Measurements from ENCODE around the gene ZKSCAN8.

The ZKSCAN8 gene

DNA sequence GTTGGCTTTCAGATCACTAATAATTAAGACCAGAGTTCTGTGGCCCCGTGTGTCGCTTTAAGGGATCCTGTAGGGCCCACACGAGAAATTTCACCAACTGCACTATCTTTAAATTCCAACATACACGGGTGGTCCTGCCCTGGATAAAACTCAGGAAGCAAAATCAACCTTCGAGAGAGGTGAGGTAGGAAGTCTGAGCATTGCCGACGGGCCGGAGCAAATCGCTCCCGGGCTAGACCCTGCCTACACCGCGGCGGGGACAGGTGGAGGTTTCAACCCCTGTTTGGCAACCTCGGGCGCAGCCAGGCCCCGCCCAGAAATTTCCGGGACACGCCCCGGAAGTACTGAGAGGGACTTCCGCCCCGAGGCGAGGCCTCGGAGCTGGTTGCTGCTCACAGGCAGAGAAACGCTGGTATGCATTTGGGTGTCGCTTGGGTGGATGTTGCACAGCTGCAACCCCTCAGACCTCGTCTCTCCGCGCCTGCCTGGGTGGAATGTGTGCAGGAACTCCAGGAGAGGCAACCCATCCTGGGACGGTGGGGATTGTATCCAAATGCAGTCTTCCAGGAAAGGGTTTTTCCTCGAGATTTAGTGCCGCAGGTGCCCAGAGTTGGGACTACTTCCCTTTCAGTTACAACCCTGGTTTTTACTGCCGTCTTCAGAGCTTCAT is 19.9 kb downstream of the ZKSCAN8 start:
- DNase-seq: peak; percentile 78 to 90

GRCh38 chr6:28165563-28165962 is 23.9 kb downstream of the ZKSCAN8 start:
- DNase-seq (no peak), ATAC-seq (no peak)
- H3K4me1 Mint-ChIP-seq: peaks cover 19% of the 10 kb centered on the region
- no peak overlapping the region for H3K4me3 Mint-ChIP-seq
- H3K27me3 Mint-ChIP-seq: no peaks in the 10 kb centered on the region
- no peak overlapping the region for H3K27ac Mint-ChIP-seq
- peaks cover 5 to 7% of the 10 kb centered on the region in 2 donors for H3K9me3 Mint-ChIP-seq

More for the DNA sequence above, 19.9 kb downstream of the ZKSCAN8 start:
- Mint-ChIP-seq H3K9me3 (peaks cover 14 to 20% of the 10 kb centered on the region in 2 donors), H3K4me1 (peaks cover 19% of the 10 kb centered on the region), H3K27ac (peak overlapping the region; percentile 52 to 56), H3K4me3 (peak overlapping the region; percentile 88 to 89), H3K27me3 (no peaks in the 10 kb centered on the region)
- peak; percentile 99 for ATAC-seq

DNA sequence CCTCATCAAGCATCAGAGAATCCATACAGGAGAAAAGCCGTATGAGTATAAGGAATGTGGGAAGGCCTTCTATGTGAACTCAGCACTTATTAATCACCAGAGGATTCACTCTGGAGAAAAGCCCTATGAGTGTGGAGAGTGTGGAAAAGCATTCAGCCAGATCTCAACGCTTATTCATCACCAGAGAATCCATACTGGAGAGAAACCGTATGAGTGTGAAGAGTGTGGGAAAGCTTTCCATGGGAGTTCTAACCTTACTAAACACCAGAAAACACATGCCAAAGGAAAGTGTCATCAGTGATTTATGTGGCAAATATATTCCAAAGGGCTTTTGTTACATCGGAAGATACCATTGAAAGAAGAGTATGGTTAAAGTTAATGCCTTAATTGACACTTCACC is 25.4 kb downstream of the ZKSCAN8 start:
- peaks cover 6% of the 10 kb centered on the region for H3K4me1 Mint-ChIP-seq
- H3K27me3 Mint-ChIP-seq: no peaks in the 10 kb centered on the region
- H3K27ac Mint-ChIP-seq: no peak overlapping the region
- H3K9me3 Mint-ChIP-seq: no peaks in the 10 kb centered on the region
- DNase-seq (no peak), ATAC-seq (no peak)
- no peak overlapping the region for H3K4me3 Mint-ChIP-seq

- no peak overlapping the region for H3K4me3 Mint-ChIP-seq
- DNase-seq (no peak), ATAC-seq (no peak)
- no peaks in the 10 kb centered on the region for H3K4me1 Mint-ChIP-seq
- no peak overlapping the region for H3K27ac Mint-ChIP-seq
- H3K9me3 Mint-ChIP-seq: no peaks in the 10 kb centered on the region
- no peaks in the 10 kb centered on the region for H3K27me3 Mint-ChIP-seq
Observed at GRCh38 chr6:28167926-28168325, 26.2 kb downstream of the ZKSCAN8 start.

GRCh38 chr6:28171271-28171670 is 29.6 kb downstream of the ZKSCAN8 start:
- ATAC-seq: no peak
- DNase-seq: no peak
- Mint-ChIP-seq H3K4me3 (no peak overlapping the region), H3K27ac (no peak overlapping the region), H3K4me1 (no peaks in the 10 kb centered on the region), H3K27me3 (peaks cover 11% of the 10 kb centered on the region), H3K9me3 (peaks cover 4 to 7% of the 10 kb centered on the region in 2 donors)

GRCh38 chr6:28172006-28172405 is 30.3 kb downstream of the ZKSCAN8 start:
- ATAC-seq (no peak), DNase-seq (no peak)
- peaks cover 8 to 13% of the 10 kb centered on the region in 2 donors for H3K9me3 Mint-ChIP-seq
- no peak overlapping the region for H3K4me3 Mint-ChIP-seq
- peaks cover 14% of the 10 kb centered on the region for H3K27me3 Mint-ChIP-seq
- H3K27ac Mint-ChIP-seq: no peak overlapping the region
- no peaks in the 10 kb centered on the region for H3K4me1 Mint-ChIP-seq

DNA sequence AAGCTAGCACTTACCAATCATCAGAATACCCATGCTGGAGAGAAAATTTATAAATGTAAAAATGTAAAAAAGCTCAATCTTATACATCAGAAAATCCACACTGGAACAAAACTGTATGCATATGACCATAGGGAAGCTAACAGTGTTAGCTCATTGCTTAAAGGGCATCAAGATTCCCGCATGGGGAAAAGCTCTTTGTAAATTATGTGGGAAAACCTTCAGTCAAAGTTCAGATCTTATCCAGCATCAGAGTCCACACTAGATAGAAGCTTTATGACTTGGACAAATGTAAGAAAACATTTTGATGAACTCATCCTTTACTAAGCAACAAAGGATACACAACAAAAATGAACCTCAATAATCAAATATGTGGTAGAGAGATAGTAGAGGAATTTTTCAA is 34.7 kb downstream of the ZKSCAN8 start:
- no peak overlapping the region for H3K27ac Mint-ChIP-seq
- H3K27me3 Mint-ChIP-seq: peaks cover 43% of the 10 kb centered on the region
- peaks cover 8 to 13% of the 10 kb centered on the region in 2 donors for H3K9me3 Mint-ChIP-seq
- DNase-seq (no peak), ATAC-seq (no peak)
- H3K4me3 Mint-ChIP-seq: no peak overlapping the region
- H3K4me1 Mint-ChIP-seq: no peaks in the 10 kb centered on the region

DNA sequence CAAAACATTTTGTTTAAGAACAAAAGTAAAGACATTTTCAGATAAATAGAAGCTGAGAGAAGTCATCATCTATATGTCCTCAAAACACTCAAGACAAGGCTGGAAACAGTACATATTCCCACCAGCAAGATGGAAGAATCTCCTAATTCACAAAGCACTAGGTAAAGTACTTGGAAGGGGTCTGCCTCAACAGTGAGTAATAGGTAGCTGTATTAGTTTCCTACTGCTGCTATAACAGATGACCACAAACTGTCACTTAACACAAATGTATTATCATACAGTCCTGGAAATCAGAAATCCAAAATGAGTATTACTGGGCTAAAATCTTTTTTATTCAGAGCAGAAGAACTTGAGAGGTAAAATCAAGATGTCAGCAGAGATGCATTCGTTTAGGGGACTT is 40.6 kb downstream of the ZKSCAN8 start:
- Mint-ChIP-seq H3K4me1 (no peaks in the 10 kb centered on the region), H3K27me3 (peaks cover 32% of the 10 kb centered on the region), H3K9me3 (peaks cover 24 to 30% of the 10 kb centered on the region in 2 donors), H3K4me3 (no peak overlapping the region), H3K27ac (no peak overlapping the region)
- DNase-seq (no peak), ATAC-seq (no peak)

DNA sequence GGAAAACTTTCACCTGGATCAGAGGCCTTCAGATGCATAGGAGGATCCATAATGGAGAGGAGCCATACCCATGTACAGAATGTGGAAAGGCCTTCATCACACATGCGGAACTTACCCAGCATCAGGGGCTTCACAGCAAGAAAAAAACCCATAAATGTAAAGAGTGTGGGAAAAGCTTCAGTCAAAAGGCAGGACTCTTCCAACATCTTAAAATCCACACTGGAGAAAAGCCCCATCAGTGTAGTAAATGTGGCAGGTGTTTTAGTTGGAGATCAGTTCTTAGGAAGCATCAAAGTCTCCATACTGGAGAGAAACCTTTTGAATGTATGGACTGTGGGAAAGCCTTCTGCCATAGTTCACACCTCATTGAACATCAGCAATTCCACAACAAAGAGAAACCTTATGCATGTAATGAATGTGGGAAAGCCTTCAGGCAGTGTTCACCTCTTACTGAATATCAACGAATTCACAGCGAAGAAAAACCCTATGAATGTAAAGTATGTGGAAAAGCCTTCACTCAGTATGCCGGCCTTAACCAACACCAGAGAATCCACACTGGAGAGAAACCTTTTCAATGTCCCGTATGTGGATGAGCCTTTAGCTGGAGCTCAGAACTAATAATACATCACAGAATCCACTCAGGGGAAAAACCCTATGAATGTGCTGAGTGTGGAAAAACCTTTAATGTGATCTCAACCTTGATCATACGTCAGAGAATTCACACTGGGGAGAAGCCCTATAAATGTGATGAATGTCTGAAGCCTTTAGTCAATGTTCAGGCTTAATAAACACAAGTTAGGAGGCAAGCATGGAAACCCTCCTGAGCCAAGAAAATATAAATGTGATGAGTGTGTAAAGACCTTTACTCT is 46.7 kb downstream of the ZKSCAN8 start:
- no peak overlapping the region for H3K4me3 Mint-ChIP-seq
- ATAC-seq (no peak), DNase-seq (no peak)
- no peak overlapping the region for H3K27ac Mint-ChIP-seq
- no peaks in the 10 kb centered on the region for H3K27me3 Mint-ChIP-seq
- H3K9me3 Mint-ChIP-seq: peaks cover 40 to 50% of the 10 kb centered on the region in 2 donors
- no peaks in the 10 kb centered on the region for H3K4me1 Mint-ChIP-seq

DNA sequence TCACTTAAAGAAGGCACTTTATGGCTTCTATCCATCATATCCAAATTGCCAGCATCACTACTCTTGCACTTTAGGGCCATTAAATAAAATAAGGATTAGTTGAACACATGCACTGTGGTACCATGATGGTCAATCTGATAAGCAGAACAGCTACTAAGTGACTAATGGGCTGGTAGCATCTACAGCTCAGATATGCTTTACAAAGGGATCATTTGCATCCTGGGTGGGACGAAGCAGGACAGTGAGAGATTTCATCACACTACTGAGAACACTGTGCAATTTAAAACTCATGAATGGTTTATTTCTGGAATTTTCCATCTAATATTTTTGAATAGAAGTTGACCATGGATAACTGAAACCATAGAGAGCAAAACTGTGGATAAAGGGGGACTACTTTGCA is 58.3 kb downstream of the ZKSCAN8 start:
- Mint-ChIP-seq H3K4me1 (no peaks in the 10 kb centered on the region), H3K9me3 (peaks cover 37 to 42% of the 10 kb centered on the region in 2 donors), H3K27me3 (peaks cover 66% of the 10 kb centered on the region), H3K27ac (no peak overlapping the region), H3K4me3 (no peak overlapping the region)
- DNase-seq (no peak), ATAC-seq (no peak)

GRCh38 chr6:28203201-28203600 is 61.5 kb downstream of the ZKSCAN8 start:
- peaks cover 11% of the 10 kb centered on the region for H3K4me1 Mint-ChIP-seq
- H3K9me3 Mint-ChIP-seq: peaks cover 22 to 32% of the 10 kb centered on the region in 2 donors
- H3K4me3 Mint-ChIP-seq: no peak overlapping the region
- ATAC-seq (no peak), DNase-seq (no peak)
- H3K27ac Mint-ChIP-seq: no peak overlapping the region
- H3K27me3 Mint-ChIP-seq: peaks cover 71% of the 10 kb centered on the region

- Mint-ChIP-seq H3K27me3 (peaks cover 69% of the 10 kb centered on the region), H3K27ac (no peak overlapping the region), H3K4me1 (peaks cover 15% of the 10 kb centered on the region), H3K9me3 (peaks cover 14 to 24% of the 10 kb centered on the region in 2 donors), H3K4me3 (no peak overlapping the region)
- no peak for DNase-seq
- no peak for ATAC-seq
Observed at GRCh38 chr6:28205879-28206278, 64.2 kb downstream of the ZKSCAN8 start.

DNA sequence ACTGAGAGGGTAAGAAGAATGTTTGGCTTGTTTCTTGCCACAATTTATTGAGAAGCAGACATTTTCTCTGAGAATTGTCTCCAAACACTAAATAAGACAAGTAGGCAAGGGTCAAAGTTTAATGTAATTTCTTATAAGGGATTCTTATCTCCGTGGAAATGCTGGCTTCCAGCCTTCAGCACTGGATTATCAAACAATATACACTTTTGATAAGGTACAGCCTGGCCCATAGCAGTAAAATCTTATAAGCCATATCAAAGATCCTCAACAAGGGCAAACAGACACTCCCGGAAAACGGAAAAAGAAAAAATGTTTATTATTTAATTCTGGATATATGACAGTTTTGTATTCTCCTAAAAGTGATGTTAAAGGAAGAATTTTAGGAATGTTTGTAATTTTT is 64.8 kb downstream of the ZKSCAN8 start:
- Mint-ChIP-seq H3K4me3 (peak overlapping the region in 1 of 2 donors; percentile 29), H3K27me3 (peaks cover 68% of the 10 kb centered on the region), H3K9me3 (peaks cover 14 to 24% of the 10 kb centered on the region in 2 donors), H3K27ac (no peak overlapping the region), H3K4me1 (peaks cover 16% of the 10 kb centered on the region)
- no peak for ATAC-seq
- no peak for DNase-seq

- Mint-ChIP-seq H3K9me3 (peaks cover 14 to 24% of the 10 kb centered on the region in 2 donors), H3K27ac (no peak overlapping the region), H3K4me3 (peak overlapping the region; percentile 82 to 92), H3K4me1 (peaks cover 21% of the 10 kb centered on the region), H3K27me3 (peaks cover 70% of the 10 kb centered on the region)
- ATAC-seq: no peak
- DNase-seq: no peak
Observed at GRCh38 chr6:28206928-28207509, 65.3 kb downstream of the ZKSCAN8 start.

- peak; percentile 89 for ATAC-seq
- peaks cover 76% of the 10 kb centered on the region for H3K27me3 Mint-ChIP-seq
- H3K27ac Mint-ChIP-seq: no peak overlapping the region
- peak overlapping the region; percentile 82 to 92 for H3K4me3 Mint-ChIP-seq
- DNase-seq: peak in 1 of 2 donors; percentile 62
- H3K9me3 Mint-ChIP-seq: peaks cover 14 to 22% of the 10 kb centered on the region in 2 donors
- peaks cover 27% of the 10 kb centered on the region for H3K4me1 Mint-ChIP-seq
Observed at GRCh38 chr6:28207510-28208110, 65.9 kb downstream of the ZKSCAN8 start.

All from stimulated activated naive CD8-positive, alpha-beta T cell treated with anti-CD3 and anti-CD28 coated beads, Interleukin-15, amount 100 ng/mL, for 72 hours (primary cell).